Inferior parietal cortex (tissue), 1 donor: Measurements from ENCODE around the gene SSNA1.

Source experiments
- DNase-seq: peaks from one replicate; pipeline ENCODE4 v3.0.0-alpha.2; 2016; ENCODE audit errors: extremely low spot score

SSNA1 gene

GRCh38 chr9:137167747-137168572, 20.5 kb upstream of the SSNA1 start:
- DNase-seq, result no peak

GRCh38 chr9:137168573-137168903, 19.9 kb upstream of the SSNA1 start:
- DNase-seq, result no peak

GRCh38 chr9:137168904-137169856, 19.3 kb upstream of the SSNA1 start:
- DNase-seq, result no peak

- DNase-seq, result no peak
Measured at GRCh38 chr9:137169896-137170358, 18.5 kb upstream of the SSNA1 start, which contains the start of gene LRRC26. Gene LRRC26, minus strand, starts transcription at chr9:137170051. Its CDS starts 108 bp downstream, at chr9:137169943.

- DNase-seq, result no peak
Measured at GRCh38 chr9:137170486-137171148, 17.9 kb upstream of the SSNA1 start.

GRCh38 chr9:137171149-137171900, 17.2 kb upstream of the SSNA1 start:
- no peak for DNase-seq

GRCh38 chr9:137172901-137173795, 15.3 kb upstream of the SSNA1 start:
- no peak for DNase-seq

- no peak for DNase-seq
Measured at GRCh38 chr9:137173796-137174664, 14.4 kb upstream of the SSNA1 start.

- no peak for DNase-seq
Measured at GRCh38 chr9:137174722-137175293, 13.7 kb upstream of the SSNA1 start.

GRCh38 chr9:137175345-137175961, 13.0 kb upstream of the SSNA1 start:
- no peak for DNase-seq

- no peak for DNase-seq
Measured at GRCh38 chr9:137176302-137177182, 11.9 kb upstream of the SSNA1 start.

GRCh38 chr9:137178201-137178938, 10.1 kb upstream of the SSNA1 start:
- no peak for DNase-seq

GRCh38 chr9:137178939-137179630, 9.4 kb upstream of the SSNA1 start:
- no peak for DNase-seq

GRCh38 chr9:137179761-137180160, 8.7 kb upstream of the SSNA1 start:
- no peak for DNase-seq

- no peak for DNase-seq
Measured at GRCh38 chr9:137180491-137180890, 8.0 kb upstream of the SSNA1 start.

- DNase-seq, result no peak
Measured at GRCh38 chr9:137181680-137182079, 6.8 kb upstream of the SSNA1 start.
